ENCODE measurements around the gene RPL26.
"Not testable (repeated sequence)": the region's sequence is repeated elsewhere in the genome, so short reads cannot be mapped to it uniquely, and the experiment has no call there.

- not testable (repeated sequence) for TF ChIP-seq CTCF (conservative IDR thresholded peaks at IDR 0.05; ENCODE audit: low read depth, low read length); EZH2phosphoT487 (IDR thresholded peaks at IDR 0.05; ENCODE audit: borderline replicate concordance, low read length)
Measured at GRCh38 chr17:8394497-8394896, 11.5 kb upstream of the RPL26 start.

Measured in PC-3 (cell line).